AG10803 (cell line): Measurements from ENCODE around the gene FOXO3.
A peak's percentile ranks its signal among the peaks of the same experiment; 100 is the strongest.

Experiments used
- DNase-seq: peaks from one replicate; pipeline ENCODE4 v3.0.0; 2010; ENCODE audit warnings: low read depth
- H3K4me3 ChIP-seq: 2 replicates; pipeline ENCODE4 v1.5.1; 2011; ENCODE audit warnings: mild to moderate bottlenecking, low read length, control low read depth
- CTCF ChIP-seq: conservative IDR thresholded peaks from 2 replicates; pipeline ENCODE4 v1.5.1; 2011; ENCODE audit warnings: mild to moderate bottlenecking, low read length, control low read depth, inconsistent platforms

FOXO3 gene

GRCh38 chr6:108597572-108598304 is 37.0 kb downstream of the FOXO3 start:
- DNase-seq: no peak
- H3K4me3 ChIP-seq: no peak overlapping the region
- TF ChIP-seq CTCF: no peak

- no peak; the same call in 1 of the 2 replicates for TF ChIP-seq CTCF
- peak; percentile 88 for DNase-seq
- no peak overlapping the region for H3K4me3 ChIP-seq
These were observed 37.7 kb downstream of the FOXO3 start for GRCh38 chr6:108598305-108598863.

GRCh38 chr6:108604156-108604555 is 43.4 kb downstream of the FOXO3 start:
- TF ChIP-seq CTCF: no peak
- DNase-seq: no peak
- no peak overlapping the region for H3K4me3 ChIP-seq

GRCh38 chr6:108606250-108606690 is 45.6 kb downstream of the FOXO3 start:
- no peak for DNase-seq
- no peak overlapping the region for H3K4me3 ChIP-seq
- TF ChIP-seq CTCF: no peak

GRCh38 chr6:108608453-108609275 is 47.9 kb downstream of the FOXO3 start:
- DNase-seq: peak; percentile 47
- no peak for TF ChIP-seq CTCF
- no peak overlapping the region for H3K4me3 ChIP-seq

GRCh38 chr6:108609276-108609769 is 48.6 kb downstream of the FOXO3 start:
- TF ChIP-seq CTCF: no peak
- H3K4me3 ChIP-seq: no peak overlapping the region
- peak; percentile 81 for DNase-seq
